ENCODE measurements around the gene SEMA3E.

DNA sequence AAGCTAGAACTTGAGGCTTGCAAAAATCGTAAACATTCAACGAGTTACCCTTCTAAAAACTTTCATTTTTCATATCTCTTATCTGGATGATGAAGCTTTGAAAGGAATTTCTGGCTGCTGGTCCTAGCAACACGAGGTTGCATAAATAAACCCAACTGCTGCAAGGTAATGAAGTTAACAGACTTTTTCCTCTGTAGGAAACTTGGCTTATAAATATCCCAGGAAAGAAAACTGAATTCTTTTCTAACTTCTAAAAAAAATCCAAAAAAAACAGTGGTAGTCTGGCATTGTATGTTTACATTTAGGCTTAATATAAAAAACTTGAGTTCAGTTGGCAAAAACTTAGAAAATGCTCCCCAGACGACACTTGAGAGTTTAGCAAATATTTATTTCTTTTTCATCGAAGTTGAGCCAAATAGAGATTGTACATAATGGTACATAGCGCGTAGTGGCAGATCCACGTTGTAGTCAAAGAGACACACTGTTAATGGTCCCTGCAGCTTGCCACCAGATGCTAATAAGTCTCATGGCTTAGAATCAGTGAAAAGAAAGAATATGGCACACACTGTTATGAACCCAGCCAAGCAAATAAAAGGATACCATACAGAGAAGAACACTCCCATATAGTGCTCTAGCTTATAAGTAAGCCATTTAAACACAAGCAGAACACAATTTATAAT, 285.9 kb downstream of the SEMA3E start:
- TF ChIP-seq EZH2 (IDR thresholded peaks at IDR 0.05; ENCODE audit: borderline replicate concordance, control insufficient read depth, low read depth, low read length) = no peak
- TF ChIP-seq HDAC2 (IDR thresholded peaks at IDR 0.05) = no peak
- no peak for TF ChIP-seq SMAD1 (IDR thresholded peaks at IDR 0.05; ENCODE audit: low read depth, partially characterized antibody)
- TF ChIP-seq RELA (IDR thresholded peaks at IDR 0.05; ENCODE audit: borderline replicate concordance, partially characterized antibody) = no peak
- no peak for TF ChIP-seq RAD21 (IDR thresholded peaks at IDR 0.05; ENCODE audit: insufficient read depth, low read depth, low read length)
- TF ChIP-seq, protein P1, sequence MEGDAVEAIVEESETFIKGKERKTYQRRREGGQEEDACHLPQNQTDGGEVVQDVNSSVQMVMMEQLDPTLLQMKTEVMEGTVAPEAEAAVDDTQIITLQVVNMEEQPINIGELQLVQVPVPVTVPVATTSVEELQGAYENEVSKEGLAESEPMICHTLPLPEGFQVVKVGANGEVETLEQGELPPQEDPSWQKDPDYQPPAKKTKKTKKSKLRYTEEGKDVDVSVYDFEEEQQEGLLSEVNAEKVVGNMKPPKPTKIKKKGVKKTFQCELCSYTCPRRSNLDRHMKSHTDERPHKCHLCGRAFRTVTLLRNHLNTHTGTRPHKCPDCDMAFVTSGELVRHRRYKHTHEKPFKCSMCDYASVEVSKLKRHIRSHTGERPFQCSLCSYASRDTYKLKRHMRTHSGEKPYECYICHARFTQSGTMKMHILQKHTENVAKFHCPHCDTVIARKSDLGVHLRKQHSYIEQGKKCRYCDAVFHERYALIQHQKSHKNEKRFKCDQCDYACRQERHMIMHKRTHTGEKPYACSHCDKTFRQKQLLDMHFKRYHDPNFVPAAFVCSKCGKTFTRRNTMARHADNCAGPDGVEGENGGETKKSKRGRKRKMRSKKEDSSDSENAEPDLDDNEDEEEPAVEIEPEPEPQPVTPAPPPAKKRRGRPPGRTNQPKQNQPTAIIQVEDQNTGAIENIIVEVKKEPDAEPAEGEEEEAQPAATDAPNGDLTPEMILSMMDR (IDR thresholded peaks at IDR 0.05 in 2 of 3, conservative IDR thresholded peaks at IDR 0.05 in 1 of 3; ENCODE audit: control insufficient read depth in 2 of 3, extremely low read depth in 1 of 3, insufficient read depth in 1 of 3, low read depth in 3 of 3, low read length in 3 of 3) = no peak
- TF ChIP-seq SIN3A (IDR thresholded peaks at IDR 0.05; ENCODE audit: low read depth, low read length) = no peak
- TF ChIP-seq, protein P2, sequence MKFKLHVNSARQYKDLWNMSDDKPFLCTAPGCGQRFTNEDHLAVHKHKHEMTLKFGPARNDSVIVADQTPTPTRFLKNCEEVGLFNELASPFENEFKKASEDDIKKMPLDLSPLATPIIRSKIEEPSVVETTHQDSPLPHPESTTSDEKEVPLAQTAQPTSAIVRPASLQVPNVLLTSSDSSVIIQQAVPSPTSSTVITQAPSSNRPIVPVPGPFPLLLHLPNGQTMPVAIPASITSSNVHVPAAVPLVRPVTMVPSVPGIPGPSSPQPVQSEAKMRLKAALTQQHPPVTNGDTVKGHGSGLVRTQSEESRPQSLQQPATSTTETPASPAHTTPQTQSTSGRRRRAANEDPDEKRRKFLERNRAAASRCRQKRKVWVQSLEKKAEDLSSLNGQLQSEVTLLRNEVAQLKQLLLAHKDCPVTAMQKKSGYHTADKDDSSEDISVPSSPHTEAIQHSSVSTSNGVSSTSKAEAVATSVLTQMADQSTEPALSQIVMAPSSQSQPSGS (IDR thresholded peaks at IDR 0.05; ENCODE audit: low read length) = no peak

All from GM12878 (cell line).